ENCODE measurements around the gene MMP28.

- TF ChIP-seq, protein P1, sequence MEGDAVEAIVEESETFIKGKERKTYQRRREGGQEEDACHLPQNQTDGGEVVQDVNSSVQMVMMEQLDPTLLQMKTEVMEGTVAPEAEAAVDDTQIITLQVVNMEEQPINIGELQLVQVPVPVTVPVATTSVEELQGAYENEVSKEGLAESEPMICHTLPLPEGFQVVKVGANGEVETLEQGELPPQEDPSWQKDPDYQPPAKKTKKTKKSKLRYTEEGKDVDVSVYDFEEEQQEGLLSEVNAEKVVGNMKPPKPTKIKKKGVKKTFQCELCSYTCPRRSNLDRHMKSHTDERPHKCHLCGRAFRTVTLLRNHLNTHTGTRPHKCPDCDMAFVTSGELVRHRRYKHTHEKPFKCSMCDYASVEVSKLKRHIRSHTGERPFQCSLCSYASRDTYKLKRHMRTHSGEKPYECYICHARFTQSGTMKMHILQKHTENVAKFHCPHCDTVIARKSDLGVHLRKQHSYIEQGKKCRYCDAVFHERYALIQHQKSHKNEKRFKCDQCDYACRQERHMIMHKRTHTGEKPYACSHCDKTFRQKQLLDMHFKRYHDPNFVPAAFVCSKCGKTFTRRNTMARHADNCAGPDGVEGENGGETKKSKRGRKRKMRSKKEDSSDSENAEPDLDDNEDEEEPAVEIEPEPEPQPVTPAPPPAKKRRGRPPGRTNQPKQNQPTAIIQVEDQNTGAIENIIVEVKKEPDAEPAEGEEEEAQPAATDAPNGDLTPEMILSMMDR (conservative IDR thresholded peaks at IDR 0.05; ENCODE audit: low read depth, low read length): no peak
- TF ChIP-seq EZH2 (IDR thresholded peaks at IDR 0.05; ENCODE audit: low read length, unreplicated experiment) (no peak), EZH2phosphoT487 (IDR thresholded peaks at IDR 0.05; ENCODE audit: borderline replicate concordance, low read length) (no peak)
These were observed 59.2 kb downstream of the MMP28 start for GRCh38 chr17:35736236-35736635.

Measured in PC-3 (cell line).